ENCODE measurements around the gene TYMP.

- no peak for TF ChIP-seq EP300 (IDR thresholded peaks at IDR 0.05; ENCODE audit: borderline replicate concordance in 1 of 2, low read depth in 2 of 2, low read length in 2 of 2)
- TF ChIP-seq TCF12 (IDR thresholded peaks at IDR 0.05; ENCODE audit: low read depth, low read length), result no peak
- no peak for TF ChIP-seq KDM1A (IDR thresholded peaks at IDR 0.05; ENCODE audit: borderline replicate concordance, low read length)
- TF ChIP-seq NANOG (IDR thresholded peaks at IDR 0.05; ENCODE audit: insufficient read depth, low read depth, low read length, poor library complexity, severe bottlenecking), result no peak
- TF ChIP-seq CTCF (IDR thresholded peaks at IDR 0.05; ENCODE audit: control extremely low read depth in 1 of 3, insufficient read depth in 1 of 3, low read depth in 1 of 3, low read length in 3 of 3), result no peak
- no peak for TF ChIP-seq POLR2A (IDR thresholded peaks at IDR 0.05; ENCODE audit: control extremely low read depth in 1 of 2, low read depth in 2 of 2, low read length in 2 of 2)
- TF ChIP-seq TEAD4 (IDR thresholded peaks at IDR 0.05; ENCODE audit: low read depth, low read length), result no peak
- TF ChIP-seq GABPA (IDR thresholded peaks at IDR 0.05; ENCODE audit: borderline replicate concordance, insufficient read depth, low read length), result no peak
- TF ChIP-seq POLR2AphosphoS5 (IDR thresholded peaks at IDR 0.05; ENCODE audit: low read depth, low read length), result no peak
- no peak for TF ChIP-seq SIN3A (conservative IDR thresholded peaks at IDR 0.05 in 1 of 2, IDR thresholded peaks at IDR 0.05 in 1 of 2; ENCODE audit: low read depth in 1 of 2, low read length in 2 of 2)
Measured at GRCh38 chr22:50523458-50523805, 6.4 kb downstream of the TYMP start.
